SU-DHL-6 (cell line): ENCODE results near the gene PSMA3.

ENCODE experiments used
- H2AFZ ChIP-seq: fragments of 200-600 bp; sonication (generic); 2 replicates; pipeline ENCODE4 v1.6.1; 2014; ENCODE audit warnings: low read depth, mild to moderate bottlenecking, moderate library complexity, mixed read lengths, antibody characterized with exemption, low read length; ENCODE audit not compliant: severe bottlenecking
- H3F3A ChIP-seq: fragments of 200-600 bp; shearing (Covaris generic); 2 replicates; pipeline ENCODE4 v1.6.0; 2016; ENCODE audit warnings: antibody characterized with exemption, mild to moderate bottlenecking; ENCODE audit not compliant: insufficient read depth
- H3K27ac ChIP-seq: fragments of 200-600 bp; sonication (generic); 2 replicates; pipeline ENCODE4 v1.5.1; 2016; ENCODE audit warnings: low read depth, mild to moderate bottlenecking, low read length, moderate library complexity, mixed read lengths
- H3K27me3 ChIP-seq: fragments of 200-600 bp; sonication (generic), shearing (Covaris generic); 2 replicates; pipeline ENCODE4 v1.6.0; 2014; ENCODE audit warnings: mild to moderate bottlenecking, low read length
- H3K36me3 ChIP-seq: fragments of 200-600 bp; sonication (generic); 2 replicates; pipeline ENCODE4 v1.6.1; 2014; ENCODE audit warnings: mild to moderate bottlenecking, low read length, mixed read lengths
- H3K4me2 ChIP-seq: fragments of 300-600, 200-600 bp; shearing (Covaris generic), sonication (generic); 2 replicates; pipeline ENCODE4 v1.6.0; 2014; ENCODE audit warnings: low read length, low read depth, mild to moderate bottlenecking; ENCODE audit not compliant: poor library complexity, severe bottlenecking
- H3K4me3 ChIP-seq: fragments of 200-600 bp; sonication (generic); 2 replicates; pipeline ENCODE4 v1.5.1; 2014; ENCODE audit warnings: antibody characterized with exemption, low read length, mild to moderate bottlenecking, mixed read lengths; ENCODE audit not compliant: insufficient read depth, poor library complexity, severe bottlenecking
- H3K79me2 ChIP-seq: fragments of 200-600 bp; sonication (generic); 2 replicates; pipeline ENCODE4 v1.6.1; 2014; ENCODE audit warnings: mild to moderate bottlenecking, low read length, moderate library complexity; ENCODE audit not compliant: insufficient read depth
- H3K9ac ChIP-seq: fragments of 200-600 bp; sonication (generic); 2 replicates; pipeline ENCODE4 v1.7.0; 2014; ENCODE audit warnings: mild to moderate bottlenecking, low read length
- H3K9me2 ChIP-seq: fragments of 200-600 bp; sonication (generic); replicated peaks from 2 replicates; pipeline ENCODE4 v1.6.1; 2014; ENCODE audit warnings: low read length; ENCODE audit not compliant: insufficient read depth
- H3K9me3 ChIP-seq: fragments of 200-600 bp; sonication (generic); 2 replicates; pipeline ENCODE4 v1.6.1; 2014; ENCODE audit warnings: low read length, mixed read lengths; ENCODE audit not compliant: insufficient read depth
- H4K20me1 ChIP-seq: fragments of 200-600 bp; sonication (generic); 2 replicates; pipeline ENCODE4 v1.6.1; 2014; ENCODE audit warnings: low read depth, mild to moderate bottlenecking, antibody characterized with exemption, low read length, moderate library complexity, mixed read lengths
- CTCF ChIP-seq: fragments of 200-600 bp; sonication (generic); IDR thresholded peaks from one replicate; pipeline ENCODE4 v1.5.1; 2017; ENCODE audit warnings: antibody characterized with exemption, mild to moderate bottlenecking, low read length, moderate library complexity; ENCODE audit not compliant: insufficient read depth, poor library complexity, severe bottlenecking
- EZH2phosphoT487 ChIP-seq: fragments of 200-600 bp; sonication (generic), shearing (Covaris generic); conservative IDR thresholded peaks from 2 replicates; pipeline ENCODE4 v1.6.1; 2018; ENCODE audit warnings: mild to moderate bottlenecking, antibody characterized with exemption, low read length, moderate library complexity, mixed read lengths

PSMA3 gene

GRCh38 chr14:58307597-58308316 lies 63.1 kb downstream of the PSMA3 start:
- TF ChIP-seq EZH2phosphoT487 = no peak
- TF ChIP-seq CTCF = no peak

GRCh38 chr14:58309086-58309485 lies 64.4 kb downstream of the PSMA3 start:
- Histone ChIP-seq H3K9me2 (no peaks in the 10 kb centered on the region), H3K9me3 (no peaks in the 10 kb centered on the region), H3K4me2 (no peak overlapping the region), H3K9ac (no peak overlapping the region), H3K4me3 (no peak overlapping the region), H3K79me2 (0 out of 2 replicates have a peak, but pooled peaks cover 5% of the 10 kb centered on the region), H3F3A (0 out of 2 replicates have a peak, but pooled peaks cover 3% of the 10 kb centered on the region), H4K20me1 (peaks cover 4% of the 10 kb centered on the region; the same call in 1 of the 2 replicates), H3K27ac (no peak overlapping the region), H3K27me3 (no peaks in the 10 kb centered on the region), H2AFZ (no peak overlapping the region), H3K36me3 (peaks cover 28% of the 10 kb centered on the region)
- no peak for TF ChIP-seq EZH2phosphoT487
- TF ChIP-seq CTCF = no peak

More at GRCh38 chr14:58307597-58308316, 63.1 kb downstream of the PSMA3 start:
- no peaks in the 10 kb centered on the region for H3K9me3 ChIP-seq
- H3F3A ChIP-seq = peaks cover 2% of the 10 kb centered on the region; the same call in 1 of the 2 replicates
- no peak overlapping the region for H2AFZ ChIP-seq
- H3K27me3 ChIP-seq = no peaks in the 10 kb centered on the region
- no peak overlapping the region for H3K4me3 ChIP-seq
- no peaks in the 10 kb centered on the region for H3K9me2 ChIP-seq
- peaks cover 7% of the 10 kb centered on the region for H3K79me2 ChIP-seq
- peaks cover 37% of the 10 kb centered on the region for H3K36me3 ChIP-seq
- no peak overlapping the region for H3K27ac ChIP-seq
- H4K20me1 ChIP-seq = peaks cover 3% of the 10 kb centered on the region; the same call in 1 of the 2 replicates
- no peak overlapping the region for H3K4me2 ChIP-seq
- H3K9ac ChIP-seq = no peak overlapping the region

- no peak overlapping the region for H3K4me3 ChIP-seq
- no peaks in the 10 kb centered on the region for H3K9me3 ChIP-seq
- peaks cover 10% of the 10 kb centered on the region; the same call in 1 of the 2 replicates for H3F3A ChIP-seq
- H3K36me3 ChIP-seq = peaks cover 21% of the 10 kb centered on the region; the same call in 1 of the 2 replicates
- TF ChIP-seq EZH2phosphoT487 (no peak), CTCF (no peak)
- H3K27ac ChIP-seq = no peak overlapping the region
- H3K9ac ChIP-seq = no peak overlapping the region
- 0 out of 2 replicates have a peak, but pooled peaks cover 6% of the 10 kb centered on the region for H3K79me2 ChIP-seq
- no peak overlapping the region for H2AFZ ChIP-seq
- H4K20me1 ChIP-seq = peaks cover 4% of the 10 kb centered on the region; the same call in 1 of the 2 replicates
- H3K9me2 ChIP-seq = no peaks in the 10 kb centered on the region
- H3K27me3 ChIP-seq = no peaks in the 10 kb centered on the region
- H3K4me2 ChIP-seq = no peak overlapping the region
Measured at GRCh38 chr14:58313699-58314098, 69.1 kb downstream of the PSMA3 start.
